Loucy (cell line): ENCODE results near the gene UBAC2.

Experiments
- H2AFZ ChIP-seq: fragments of 200-600 bp; sonication (generic); 2 replicates; pipeline ENCODE4 v1.6.0; 2016; ENCODE audit warnings: antibody characterized with exemption, mild to moderate bottlenecking, low read length, moderate library complexity
- H3F3A ChIP-seq: fragments of 200-600 bp; 2 replicates; pipeline ENCODE4 v1.6.0; 2016; ENCODE audit warnings: antibody characterized with exemption, low read depth, mild to moderate bottlenecking
- H3K27me3 ChIP-seq: fragments of 200-600 bp; sonication (generic); 2 replicates; pipeline ENCODE4 v1.6.1; 2014; ENCODE audit warnings: low read length, mild to moderate bottlenecking; ENCODE audit not compliant: insufficient read depth, poor library complexity, severe bottlenecking
- H3K36me3 ChIP-seq: fragments of 200-600 bp; sonication (generic); 2 replicates; pipeline ENCODE4 v1.6.1; 2016; ENCODE audit warnings: low read length; ENCODE audit not compliant: insufficient read depth
- H3K4me1 ChIP-seq: fragments of 200-600 bp; sonication (generic); 2 replicates; pipeline ENCODE4 v1.5.1; 2014; ENCODE audit warnings: low read length, mild to moderate bottlenecking; ENCODE audit not compliant: insufficient read depth, poor library complexity, severe bottlenecking
- H3K4me2 ChIP-seq: fragments of 200-600 bp; sonication (generic); 2 replicates; pipeline ENCODE4 v1.6.0; 2014; ENCODE audit warnings: antibody characterized with exemption, low read length, low read depth, mild to moderate bottlenecking; ENCODE audit not compliant: poor library complexity, severe bottlenecking
- H3K4me3 ChIP-seq: fragments of 200-600 bp; sonication (generic); 2 replicates; pipeline ENCODE4 v1.5.1; 2014; ENCODE audit warnings: low read length, mild to moderate bottlenecking, mixed read lengths; ENCODE audit not compliant: poor library complexity, severe bottlenecking
- H3K79me2 ChIP-seq: fragments of 200-600 bp; sonication (generic); 2 replicates; pipeline ENCODE4 v1.6.1; 2014; ENCODE audit warnings: low read length; ENCODE audit not compliant: insufficient read depth
- H3K9ac ChIP-seq: fragments of 200-600 bp; sonication (generic); 2 replicates; pipeline ENCODE4 v1.6.0; 2014; ENCODE audit warnings: mild to moderate bottlenecking, low read depth, low read length, moderate library complexity; ENCODE audit not compliant: poor library complexity, severe bottlenecking
- H3K9me2 ChIP-seq: fragments of 200-600 bp; sonication (generic); replicated peaks from 2 replicates; pipeline ENCODE4 v1.6.1; 2016; ENCODE audit warnings: low read depth, low read length, mixed read lengths
- H3K9me3 ChIP-seq: fragments of 200-600 bp; sonication (generic); 2 replicates; pipeline ENCODE4 v1.6.1; 2014; ENCODE audit warnings: mild to moderate bottlenecking, antibody characterized with exemption, low read length, low read depth; ENCODE audit not compliant: insufficient read depth
- H4K20me1 ChIP-seq: fragments of 200-600 bp; sonication (generic); 2 replicates; pipeline ENCODE4 v1.6.0; 2014; ENCODE audit warnings: antibody characterized with exemption, low read length, mild to moderate bottlenecking; ENCODE audit not compliant: insufficient read depth, poor library complexity, severe bottlenecking
- CTCF ChIP-seq: fragments of 200-600 bp; sonication (generic); conservative IDR thresholded peaks from 2 replicates; pipeline ENCODE4 v1.5.1; 2014; ENCODE audit warnings: mild to moderate bottlenecking, antibody characterized with exemption, low read length
- EZH2phosphoT487 ChIP-seq: fragments of 200-600 bp; IDR thresholded peaks from 2 replicates; pipeline ENCODE4 v1.6.1; 2018; ENCODE audit warnings: antibody characterized with exemption, mild to moderate bottlenecking, moderate library complexity, borderline replicate concordance

Gene UBAC2

GRCh38 chr13:99412856-99413255 lies 212.2 kb downstream of the UBAC2 start:
- no peak for TF ChIP-seq EZH2phosphoT487
- TF ChIP-seq CTCF: no peak
- no peaks in the 10 kb centered on the region for H3K36me3 ChIP-seq
- H3K4me1 ChIP-seq: peaks cover 3% of the 10 kb centered on the region
- no peaks in the 10 kb centered on the region for H3F3A ChIP-seq
- no peak overlapping the region for H3K9ac ChIP-seq
- no peaks in the 10 kb centered on the region for H3K9me3 ChIP-seq
- no peak overlapping the region for H3K4me3 ChIP-seq
- no peaks in the 10 kb centered on the region for H3K79me2 ChIP-seq
- no peak overlapping the region for H2AFZ ChIP-seq
- no peaks in the 10 kb centered on the region for H3K9me2 ChIP-seq
- H4K20me1 ChIP-seq: no peaks in the 10 kb centered on the region
- H3K27me3 ChIP-seq: no peaks in the 10 kb centered on the region
- no peak overlapping the region for H3K4me2 ChIP-seq

GRCh38 chr13:99414048-99414995 lies 213.7 kb downstream of the UBAC2 start:
- H3K4me2 ChIP-seq: no peak overlapping the region
- H3K4me3 ChIP-seq: no peak overlapping the region
- no peaks in the 10 kb centered on the region for H3K79me2 ChIP-seq
- no peak overlapping the region for H3K9ac ChIP-seq
- no peaks in the 10 kb centered on the region for H3K27me3 ChIP-seq
- H3K36me3 ChIP-seq: no peaks in the 10 kb centered on the region
- no peaks in the 10 kb centered on the region for H3K9me2 ChIP-seq
- H3K4me1 ChIP-seq: peaks cover 6% of the 10 kb centered on the region
- H3F3A ChIP-seq: no peaks in the 10 kb centered on the region
- H4K20me1 ChIP-seq: no peaks in the 10 kb centered on the region
- H2AFZ ChIP-seq: no peak overlapping the region
- no peaks in the 10 kb centered on the region for H3K9me3 ChIP-seq
- no peak for TF ChIP-seq CTCF
- no peak for TF ChIP-seq EZH2phosphoT487

- Histone ChIP-seq H3K4me3 (no peak overlapping the region), H3K4me1 (peaks cover 13% of the 10 kb centered on the region), H3K4me2 (no peak overlapping the region), H3K27me3 (no peaks in the 10 kb centered on the region), H3K79me2 (no peaks in the 10 kb centered on the region), H3K36me3 (no peaks in the 10 kb centered on the region), H3K9ac (no peak overlapping the region), H3K9me3 (no peaks in the 10 kb centered on the region), H3F3A (no peaks in the 10 kb centered on the region), H3K9me2 (no peaks in the 10 kb centered on the region), H2AFZ (no peak overlapping the region), H4K20me1 (no peaks in the 10 kb centered on the region)
- TF ChIP-seq CTCF (no peak), EZH2phosphoT487 (no peak)
Observed at GRCh38 chr13:99415014-99415650, 214.5 kb downstream of the UBAC2 start.
